ENCODE measurements around the gene EXOC3L4. TPM values are rescaled to one million over a fixed set of nuclear protein-coding genes. Genes with fewer than 3 reads are reported as not detected.
A peak's percentile ranks its signal among the peaks of the same experiment; 100 is the strongest.

Gene EXOC3L4
- total RNA-seq, 2 experiments from 2014 or later: not detected

GRCh38 chr14:103072595-103073366 lies 21.7 kb upstream of the EXOC3L4 start:
- DNase-seq (no peak), ATAC-seq (no peak)
- CTCF ChIA-PET: no interaction called here
- intact Hi-C loops (cut with DNase I, micrococcal nuclease): loop anchor here in 1 of 2 experiments (10.0 kb wide), 2 partner anchors 312 to 452 kb away; partner anchors contain the start of genes CKB, MARK3 and TRMT61A
- Mint-ChIP-seq H3K4me3 (no peak overlapping the region), H3K9me3 (ENCODE audit: low read depth) (no peaks in the 10 kb centered on the region), H3K4me1 (no peaks in the 10 kb centered on the region), H3K27me3 (peaks cover 7% of the 10 kb centered on the region), H3K27ac (no peak overlapping the region), H3K36me3 (ENCODE audit: low read depth) (no peaks in the 10 kb centered on the region)
- POLR2A ChIA-PET: no interaction called here

DNA sequence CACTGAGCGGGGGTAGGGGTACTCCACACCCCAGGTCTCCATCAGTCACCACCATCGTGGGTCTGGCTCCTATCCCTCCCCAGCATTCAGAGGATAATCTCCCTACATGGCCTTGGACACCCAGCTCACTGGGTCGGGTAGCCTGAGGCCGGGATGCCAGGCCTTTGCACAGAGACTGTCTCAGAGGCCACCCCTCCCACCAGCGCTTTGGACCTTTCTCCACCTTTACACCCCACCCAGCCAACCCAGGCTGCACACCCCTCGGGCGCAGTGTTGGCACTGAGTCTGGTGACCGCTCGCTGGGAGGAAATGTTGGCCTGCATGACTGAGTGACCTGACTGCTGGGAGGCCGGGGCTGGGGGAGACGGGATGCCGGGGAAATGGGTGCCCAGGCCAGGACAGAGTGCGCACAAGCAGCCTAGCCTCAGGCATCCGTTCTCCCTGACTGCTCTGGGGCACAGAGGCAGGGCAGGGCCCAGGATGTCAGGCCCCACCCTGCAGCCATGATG lies 21.1 kb upstream of the EXOC3L4 start:
- POLR2A ChIA-PET: no interaction called here
- DNase-seq (no peak), ATAC-seq (no peak)
- CTCF ChIA-PET: interaction anchor here (1.0 to 1.8 kb wide), 3 partner anchors 10 to 379 kb away, joined by 3 to 7 read pairs (median 4); no protein-coding TSS in a partner anchor
- Mint-ChIP-seq H3K4me1 (no peaks in the 10 kb centered on the region), H3K27me3 (peaks cover 7% of the 10 kb centered on the region), H3K36me3 (ENCODE audit: low read depth) (no peaks in the 10 kb centered on the region), H3K4me3 (no peak overlapping the region), H3K9me3 (ENCODE audit: low read depth) (no peaks in the 10 kb centered on the region), H3K27ac (no peak overlapping the region)
- intact Hi-C loops (cut with DNase I, micrococcal nuclease): loop anchor here in 1 of 2 experiments (10.0 kb wide), 2 partner anchors 311 to 451 kb away; partner anchors contain the start of genes CKB, MARK3 and TRMT61A

DNA sequence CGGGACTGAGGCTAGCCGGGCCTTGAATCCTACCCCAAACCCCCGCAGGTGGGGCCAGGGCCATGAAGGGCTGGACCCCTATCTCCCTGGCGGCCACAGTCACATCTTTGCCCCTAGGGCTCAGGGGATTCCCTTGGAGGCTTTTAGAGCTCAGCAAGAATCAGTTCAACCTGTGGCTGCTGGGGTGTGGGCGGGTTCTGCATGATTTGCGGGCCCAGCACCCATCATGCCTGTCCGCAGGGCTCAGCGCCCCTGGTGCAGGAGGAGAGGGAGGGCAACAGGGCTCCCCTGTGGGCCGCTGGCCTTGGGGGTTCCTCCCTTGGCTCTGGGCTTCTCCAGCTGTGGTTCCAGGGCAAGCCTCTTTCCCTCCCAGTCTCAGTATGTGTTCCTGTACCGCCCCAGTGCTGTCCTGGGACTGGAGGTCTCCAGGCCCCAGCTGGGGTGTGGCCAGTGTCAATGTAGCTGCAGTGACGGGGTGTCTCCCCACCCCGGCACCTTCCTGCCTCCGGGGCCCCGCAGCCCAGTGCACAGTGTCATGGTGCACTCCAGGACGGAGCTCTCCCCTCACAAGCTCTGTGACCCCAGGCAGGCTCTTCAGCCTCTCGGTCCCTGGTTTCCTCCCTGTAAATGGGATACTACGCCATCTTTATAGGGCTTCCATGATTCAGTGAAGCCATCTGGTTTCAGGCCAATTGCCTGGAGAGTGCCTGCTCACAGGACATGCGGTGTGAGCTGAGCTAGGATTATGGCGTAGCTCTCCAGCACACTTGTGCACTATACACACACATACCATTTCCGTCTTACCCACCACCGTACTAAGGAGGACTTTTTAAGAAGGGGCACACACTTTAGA lies 20.4 kb upstream of the EXOC3L4 start:
- POLR2A ChIA-PET: no interaction called here
- Mint-ChIP-seq H3K27ac (no peak overlapping the region), H3K36me3 (ENCODE audit: low read depth) (no peaks in the 10 kb centered on the region)

GRCh38 chr14:103074729-103075367 lies 19.7 kb upstream of the EXOC3L4 start:
- no peak for ATAC-seq
- Mint-ChIP-seq H3K27ac (no peak overlapping the region), H3K36me3 (ENCODE audit: low read depth) (no peaks in the 10 kb centered on the region), H3K27me3 (peaks cover 5% of the 10 kb centered on the region), H3K4me3 (no peak overlapping the region), H3K9me3 (ENCODE audit: low read depth) (no peaks in the 10 kb centered on the region), H3K4me1 (no peaks in the 10 kb centered on the region)
- POLR2A ChIA-PET: interaction anchor here (0.7 kb wide), 1 partner anchor 20 kb away, joined by 3 read pairs; no protein-coding TSS in a partner anchor
- CTCF ChIA-PET: interaction anchor here (0.6 to 2.5 kb wide), 10 partner anchors 12 to 381 kb away, joined by 3 to 16 read pairs (median 4); no protein-coding TSS in a partner anchor
- intact Hi-C loops (cut with DNase I, micrococcal nuclease): loop anchor here (1.0 to 10.0 kb wide), 11 partner anchors 16 to 713 kb away; partner anchors contain the start of genes CDC42BPB (in 1 of the 2), CINP (in 1 of the 2), CKB (in 1 of the 2) and MARK3 (in 1 of the 2)
- DNase-seq: peak; percentile 32

More for the DNA sequence above, 20.4 kb upstream of the EXOC3L4 start:
- H3K27me3 Mint-ChIP-seq: peaks cover 7% of the 10 kb centered on the region
- intact Hi-C loops (cut with DNase I, micrococcal nuclease): loop anchor here in 1 of 2 experiments (2.0 to 10.0 kb wide), 3 partner anchors 67 to 451 kb away; partner anchors contain the start of genes CKB, MARK3 and TRMT61A
- no peaks in the 10 kb centered on the region for H3K9me3 Mint-ChIP-seq (ENCODE audit: low read depth)
- H3K4me1 Mint-ChIP-seq: no peaks in the 10 kb centered on the region
- H3K4me3 Mint-ChIP-seq: no peak overlapping the region
- CTCF ChIA-PET: interaction anchor here (0.6 to 2.5 kb wide), 10 partner anchors 11 to 380 kb away, joined by 3 to 16 read pairs (median 4); no protein-coding TSS in a partner anchor
- DNase-seq: no peak
- no peak for ATAC-seq

DNA sequence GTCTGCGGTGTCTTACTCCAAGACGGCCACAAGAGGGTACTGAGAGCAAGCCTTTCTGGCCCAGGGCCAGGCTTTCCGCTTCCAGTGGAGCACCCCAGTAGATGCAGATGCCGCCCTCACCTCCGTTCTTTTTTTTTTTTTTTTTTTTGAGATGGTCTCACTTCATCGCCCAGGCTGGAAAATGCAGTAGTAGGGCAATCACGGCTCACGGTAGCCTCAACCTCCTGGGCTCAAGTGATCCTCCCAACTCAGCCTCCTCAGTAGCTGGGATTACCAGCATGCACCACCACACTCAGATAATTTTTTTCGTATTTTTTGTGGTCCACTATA lies 16.1 kb upstream of the EXOC3L4 start:
- ATAC-seq (peak; percentile 85), DNase-seq (peak; percentile 89)
- H3K36me3 Mint-ChIP-seq (ENCODE audit: low read depth): no peaks in the 10 kb centered on the region
- no peak overlapping the region for H3K4me3 Mint-ChIP-seq
- peaks cover 4% of the 10 kb centered on the region for H3K27me3 Mint-ChIP-seq
- ChIA-PET CTCF (interaction anchor here (0.6 to 1.6 kb wide), 10 partner anchors 14 to 1829 kb away, joined by 3 to 8 read pairs (median 3); no protein-coding TSS in a partner anchor), POLR2A (no interaction called here)
- intact Hi-C loops (cut with DNase I, micrococcal nuclease): loop anchor here (1.0 to 10.0 kb wide), 6 partner anchors 109 to 716 kb away; partner anchors contain the start of genes CINP (in 1 of the 2), CKB (in 1 of the 2), MARK3 (in 1 of the 2) and RCOR1 (in 1 of the 2)
- H3K9me3 Mint-ChIP-seq (ENCODE audit: low read depth): no peaks in the 10 kb centered on the region
- H3K4me1 Mint-ChIP-seq: no peaks in the 10 kb centered on the region
- no peak overlapping the region for H3K27ac Mint-ChIP-seq

- Mint-ChIP-seq H3K9me3 (ENCODE audit: low read depth) (no peaks in the 10 kb centered on the region), H3K27ac (no peak overlapping the region), H3K4me1 (no peaks in the 10 kb centered on the region), H3K4me3 (no peak overlapping the region), H3K27me3 (peaks cover 4% of the 10 kb centered on the region), H3K36me3 (ENCODE audit: low read depth) (no peaks in the 10 kb centered on the region)
- ChIA-PET POLR2A (no interaction called here), CTCF (interaction anchor here (0.6 to 1.6 kb wide), 12 partner anchors 13 to 1830 kb away, joined by 3 to 8 read pairs (median 3); no protein-coding TSS in a partner anchor)
- intact Hi-C loops (cut with DNase I, micrococcal nuclease): loop anchor here (1.0 to 10.0 kb wide), 6 partner anchors 108 to 717 kb away; partner anchors contain the start of genes CINP (in 1 of the 2), CKB (in 1 of the 2), MARK3 (in 1 of the 2) and RCOR1 (in 1 of the 2)
- DNase-seq (no peak), ATAC-seq (no peak)
Measured at GRCh38 chr14:103078860-103079587, 15.5 kb upstream of the EXOC3L4 start.

GRCh38 chr14:103081951-103082350 lies 12.6 kb upstream of the EXOC3L4 start:
- no peak overlapping the region for H3K27ac Mint-ChIP-seq
- DNase-seq (no peak), ATAC-seq (no peak)
- H3K4me1 Mint-ChIP-seq: no peaks in the 10 kb centered on the region
- H3K9me3 Mint-ChIP-seq (ENCODE audit: low read depth): no peaks in the 10 kb centered on the region
- ChIA-PET CTCF (no interaction called here), POLR2A (no interaction called here)
- no peak overlapping the region for H3K4me3 Mint-ChIP-seq
- no peaks in the 10 kb centered on the region for H3K36me3 Mint-ChIP-seq (ENCODE audit: low read depth)
- peaks cover 6% of the 10 kb centered on the region for H3K27me3 Mint-ChIP-seq
- intact Hi-C loops (cut with DNase I, micrococcal nuclease): no loop called here

GRCh38 chr14:103084021-103084919 lies 10.3 kb upstream of the EXOC3L4 start, which contains the start of gene LBHD2:
Gene LBHD2, plus strand, starts transcription at chr14:103084210. Its CDS starts 1,803 bp downstream, at chr14:103086013.
- CTCF ChIA-PET: interaction anchor here (1.3 kb wide), 1 partner anchor 21 kb away, joined by 5 read pairs; no protein-coding TSS in a partner anchor
- peaks cover 6% of the 10 kb centered on the region for H3K27me3 Mint-ChIP-seq
- no peaks in the 10 kb centered on the region for H3K4me1 Mint-ChIP-seq
- no peak within 1 kb of the TSS for H3K27ac Mint-ChIP-seq
- no peak within 1 kb of the TSS for H3K4me3 Mint-ChIP-seq
- POLR2A ChIA-PET: no interaction called here
- ATAC-seq (no peak), DNase-seq (no peak)
- intact Hi-C loops (cut with DNase I, micrococcal nuclease): no loop called here
- H3K36me3 Mint-ChIP-seq (ENCODE audit: low read depth): no peaks in the 10 kb centered on the region
- no peaks in the 10 kb centered on the region for H3K9me3 Mint-ChIP-seq (ENCODE audit: low read depth)

DNA sequence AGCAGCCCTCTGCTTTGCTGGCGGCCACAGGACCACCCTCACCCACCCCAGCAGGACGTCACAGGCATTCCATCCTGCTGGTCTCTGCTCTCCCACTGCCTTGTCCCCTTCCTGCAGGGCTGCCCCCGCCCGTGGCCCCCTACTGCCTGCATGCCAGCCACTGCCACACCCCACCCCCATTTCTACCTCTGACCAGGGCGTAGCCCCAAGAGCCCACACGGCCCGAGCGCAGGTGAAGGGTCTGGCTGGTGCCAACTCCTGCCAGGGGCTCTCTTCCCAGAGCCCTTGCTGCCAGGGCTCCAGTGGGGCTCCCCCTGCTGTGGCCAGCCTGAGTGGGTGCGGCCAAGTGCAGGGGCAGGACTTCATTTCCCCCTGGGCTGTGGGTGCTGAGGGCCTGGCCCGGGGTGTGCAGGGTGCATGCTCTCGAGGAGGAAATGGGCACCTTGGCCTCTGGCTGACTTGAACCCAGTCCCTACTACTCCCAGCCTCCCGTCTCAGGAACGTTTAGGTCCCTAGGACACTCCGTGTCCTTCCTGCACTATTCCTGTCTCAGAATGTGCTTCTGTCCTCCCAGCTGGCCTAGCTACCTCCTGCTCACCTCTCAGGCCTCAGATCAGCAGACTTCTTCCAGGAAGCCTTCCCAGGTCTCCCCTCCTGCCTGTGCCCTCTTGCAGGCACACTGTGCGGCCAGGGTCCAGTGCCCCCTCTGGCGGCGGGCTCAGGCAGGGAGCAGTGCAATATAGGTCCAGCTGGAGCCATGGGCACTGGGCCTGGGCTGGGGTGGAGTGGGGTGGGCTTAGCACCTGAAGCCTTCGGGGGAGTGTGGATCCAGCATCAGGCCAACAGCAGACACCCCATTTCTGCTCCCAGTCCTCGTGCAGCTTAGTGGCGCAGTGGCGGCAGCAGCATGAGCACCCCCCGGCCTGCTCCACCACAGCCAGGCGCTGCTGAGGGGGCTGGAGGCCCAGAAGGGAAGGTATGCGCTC lies 9.1 kb upstream of the EXOC3L4 start:
- ChIA-PET CTCF (interaction anchor here (1.3 kb wide), 1 partner anchor 20 kb away, joined by 5 read pairs; no protein-coding TSS in a partner anchor), POLR2A (no interaction called here)
- Mint-ChIP-seq H3K4me1 (no peaks in the 10 kb centered on the region), H3K27ac (no peak overlapping the region), H3K9me3 (ENCODE audit: low read depth) (no peaks in the 10 kb centered on the region), H3K4me3 (no peak overlapping the region), H3K27me3 (peaks cover 6% of the 10 kb centered on the region), H3K36me3 (ENCODE audit: low read depth) (no peaks in the 10 kb centered on the region)
- ATAC-seq (no peak), DNase-seq (no peak)
- intact Hi-C loops (cut with DNase I, micrococcal nuclease): no loop called here

Measured in activated CD4-positive, alpha-beta T cell treated with anti-CD3 and anti-CD28 coated beads for 36 hours (primary cell).